ENCODE data around the gene ITPK1. TPM values are rescaled to one million over a fixed set of nuclear protein-coding genes. Genes with fewer than 3 reads are reported as not detected.

The ITPK1 gene
- total and polyA plus RNA-seq, 2 donors (not counting 3 experiments of a cell fraction or from before 2014, with no cell fraction given), result 39.6 to 51.8 TPM

GRCh38 chr14:92981726-92982125 lies 134.0 kb downstream of the ITPK1 start:
- Histone ChIP-seq H3K4me1 (ENCODE audit: control insufficient read depth, extremely low read depth, insufficient read depth, low read length) (no peaks in the 10 kb centered on the region), H4K20me1 (replicated peaks; ENCODE audit: control insufficient read depth, extremely low read depth, insufficient read depth, low read length) (no peaks in the 10 kb centered on the region), H3K4me3 (replicated peaks in 1 of 3; ENCODE audit: insufficient read depth in 1 of 3, low read depth in 1 of 3, low read length in 3 of 3) (no peak overlapping the region), H3K4me2 (ENCODE audit: insufficient read depth, low read length) (no peak overlapping the region), H3K36me3 (ENCODE audit: control insufficient read depth in 2 of 2, extremely low read depth in 1 of 2, insufficient read depth in 2 of 2, low read length in 2 of 2) (no peaks in the 10 kb centered on the region), H3K27me3 (ENCODE audit: control insufficient read depth in 2 of 2, insufficient read depth in 2 of 2, low read length in 2 of 2) (no peaks in the 10 kb centered on the region), H3K9ac (replicated peaks; ENCODE audit: extremely low read depth, insufficient read depth, low read length) (no peak overlapping the region), H2AFZ (ENCODE audit: low read depth, low read length) (no peak overlapping the region), H3K27ac (ENCODE audit: insufficient read depth, low read depth, low read length) (no peak overlapping the region), H3K9me1 (replicated peaks; ENCODE audit: control insufficient read depth, extremely low read depth, insufficient read depth, low read length) (no peaks in the 10 kb centered on the region), H3K79me2 (ENCODE audit: control insufficient read depth, insufficient read depth, low read length) (no peaks in the 10 kb centered on the region), H3K9me3 (replicated peaks; ENCODE audit: control insufficient read depth, insufficient read depth, low read length) (no peaks in the 10 kb centered on the region)
- ChIA-PET POLR2A (no interaction called here), CTCF (interaction anchor here (1.3 kb wide), 1 partner anchor 30 kb away, joined by 5 read pairs; no protein-coding TSS in a partner anchor)
- BruUV-seq (replicated peaks), result no TSS peak
- dilution Hi-C loops (cut with MboI; ENCODE audit: extremely low pct_ligation_motif_present, low sequenced_read_pairs) (no loop called here), intact Hi-C loops (cut with micrococcal nuclease) (no loop called here)
- FAIRE-seq (no peak), DNase-seq (ENCODE audit: low read depth, low spot score) (no peak)
- no peak for TF ChIP-seq FOS (IDR thresholded peaks at IDR 0.05; ENCODE audit: borderline replicate concordance, insufficient read depth, low read length)
- TF ChIP-seq MAX (IDR thresholded peaks at IDR 0.05; ENCODE audit: insufficient read depth, insufficient read length), result no peak
- TF ChIP-seq EZH2 (IDR thresholded peaks at IDR 0.05; ENCODE audit: borderline replicate concordance, low read depth, low read length, severe bottlenecking), result no peak
- no peak for TF ChIP-seq POLR2A (IDR thresholded peaks at IDR 0.05; ENCODE audit: low read depth, low read length)
- no peak for TF ChIP-seq MYC (IDR thresholded peaks at IDR 0.05; ENCODE audit: low read depth, low read length)
- TF ChIP-seq GATA2 (IDR thresholded peaks at IDR 0.05; ENCODE audit: insufficient read depth, insufficient read length, low read depth, low read length), result no peak
- no peak for TF ChIP-seq JUN (IDR thresholded peaks at IDR 0.05; ENCODE audit: borderline replicate concordance, insufficient read depth, insufficient read length, low read depth)
- no peak for TF ChIP-seq POLR2AphosphoS5 (IDR thresholded peaks at IDR 0.05; ENCODE audit: insufficient read depth, low read depth, low read length)
- TF ChIP-seq CTCF (IDR thresholded peaks at IDR 0.05; ENCODE audit: extremely low read depth in 1 of 2, insufficient read depth in 1 of 2, low read depth in 1 of 2, low read length in 2 of 2), result no peak
